K562 (cell line): ENCODE measurements around the gene CAMK2G. TPM values are rescaled to one million over a fixed set of nuclear protein-coding genes. Genes with fewer than 3 reads are reported as not detected.
A peak's percentile ranks its signal among the peaks of the same experiment; 100 is the strongest.

Experiments used
- ATF3 ChIP-seq, 2 experiments: fragments of 450-650 bp in 1 of 2; sonication (generic) in 1 of 2; formaldehyde crosslinking in 1 of 2; IDR thresholded peaks in 1 of 2; conservative IDR thresholded peaks in 1 of 2; 2 replicates each; pipeline versions ENCODE4 v1.6.1 to v1.8.1; 2016 to 2023; ENCODE audit warnings: mild to moderate bottlenecking in 2 of 2, moderate library complexity in 2 of 2, inconsistent platforms in 1 of 2, missing genetic modification reagents in 1 of 2
- CEBPB ChIP-seq: fragments of 450-650 bp; IDR thresholded peaks from 2 replicates; pipeline ENCODE4 v1.6.1; 2016; ENCODE audit warnings: missing genetic modification characterization, missing compliant biosample characterization
- DMBX1 ChIP-seq: fragments of 250-450 bp; sonication (Bioruptor Pico); IDR thresholded peaks from 2 replicates; pipeline ENCODE4 v1.8.0; 2022; ENCODE audit warnings: inconsistent platforms, mild to moderate bottlenecking, moderate library complexity, borderline replicate concordance
- E2F1 ChIP-seq: sonication (generic); formaldehyde crosslinking; IDR thresholded peaks from 2 replicates; pipeline ENCODE4 v1.8.1; 2023; ENCODE audit warnings: mild to moderate bottlenecking, missing genetic modification reagents, moderate library complexity
- EP300 ChIP-seq: IDR thresholded peaks from 2 replicates; pipeline ENCODE4 v1.6.1; 2012; ENCODE audit warnings: low read length, improper control_type of control experiment
- HBP1 ChIP-seq: fragments of 450-650 bp; formaldehyde crosslinking; IDR thresholded peaks from 2 replicates; pipeline ENCODE4 v1.4.0; 2022; ENCODE audit warnings: missing genetic modification characterization
- HDAC3 ChIP-seq: fragments of 450-650 bp; IDR thresholded peaks from 2 replicates; pipeline ENCODE4 v1.6.1; 2018; ENCODE audit warnings: borderline replicate concordance, mild to moderate bottlenecking, moderate library complexity; ENCODE audit not compliant: partially characterized antibody
- HNRNPK ChIP-seq: fragments of 200-400 bp; formaldehyde crosslinking; IDR thresholded peaks from one replicate; pipeline ENCODE4 v1.6.1; 2018; ENCODE audit warnings: mild to moderate bottlenecking, low read depth, low read length; ENCODE audit not compliant: poor library complexity, severe bottlenecking
- IRF9 ChIP-seq: fragments of 450-650 bp; IDR thresholded peaks from 2 replicates; pipeline ENCODE4 v1.6.1; 2016; ENCODE audit warnings: missing biosample characterization, missing genetic modification characterization
- MAFG ChIP-seq: fragments of 450-650 bp; conservative IDR thresholded peaks from 2 replicates; pipeline ENCODE4 v1.6.1; 2016; ENCODE audit warnings: missing genetic modification characterization, missing compliant biosample characterization
- MTA2 ChIP-seq: fragments of 450-650 bp; IDR thresholded peaks from 2 replicates; pipeline ENCODE4 v1.6.1; 2016; ENCODE audit warnings: low read depth
- PCBP1 ChIP-seq: fragments of 200-400 bp; formaldehyde crosslinking; IDR thresholded peaks from 2 replicates; pipeline ENCODE4 v1.6.1; 2018; ENCODE audit warnings: mild to moderate bottlenecking, low read depth, low read length; ENCODE audit not compliant: poor library complexity, severe bottlenecking
- POLR2G ChIP-seq: fragments of 200-400 bp; formaldehyde crosslinking; IDR thresholded peaks from 2 replicates; pipeline ENCODE4 v1.6.1; 2017; ENCODE audit warnings: low read depth, mild to moderate bottlenecking, antibody characterized with exemption, low read length, moderate library complexity
- POLR3A ChIP-seq: IDR thresholded peaks from 2 replicates; pipeline ENCODE4 v1.6.1; 2011; ENCODE audit warnings: borderline replicate concordance, mild to moderate bottlenecking, moderate library complexity; ENCODE audit not compliant: insufficient read length, insufficient read depth; ENCODE audit errors: extremely low read depth
- RFX5 ChIP-seq: IDR thresholded peaks from 2 replicates; pipeline ENCODE4 v1.6.1; 2011; ENCODE audit warnings: low read depth, mild to moderate bottlenecking, improper control_type of control experiment, low read length
- RNF2 ChIP-seq: sonication (generic); IDR thresholded peaks from 2 replicates; pipeline ENCODE4 v1.6.1; 2016
- SNIP1 ChIP-seq: fragments of 450-650 bp; IDR thresholded peaks from 2 replicates; pipeline ENCODE4 v1.7.1; 2017; ENCODE audit warnings: low read depth, mild to moderate bottlenecking
- ZBTB49 ChIP-seq: sonication (generic); formaldehyde crosslinking; IDR thresholded peaks from 2 replicates; pipeline ENCODE4 v1.8.0; 2022; ENCODE audit warnings: missing genetic modification reagents, mild to moderate bottlenecking, borderline replicate concordance
- ZFP30 ChIP-seq: fragments of 250-450 bp; sonication (Bioruptor Pico); IDR thresholded peaks from 2 replicates; pipeline ENCODE4 v1.8.0; 2022; ENCODE audit warnings: moderate library complexity, mild to moderate bottlenecking, inconsistent platforms, borderline replicate concordance
- ZNF23 ChIP-seq: fragments of 250-450 bp; sonication (Bioruptor Pico); IDR thresholded peaks from 2 replicates; pipeline ENCODE4 v1.4.0; 2020; ENCODE audit warnings: mild to moderate bottlenecking
- ZNF511 ChIP-seq: sonication (generic); formaldehyde crosslinking; IDR thresholded peaks from 2 replicates; pipeline ENCODE4 v1.8.0; 2022; ENCODE audit warnings: mild to moderate bottlenecking, missing genetic modification reagents
- polyA plus RNA-seq, 8 experiments: library from polyadenylated mRNA; depleted of rRNA in 4 of 8; stranded (reverse) in 5 of 8; unstranded in 3 of 8; fragments of >200 nt; fragmentation: Nextera tagmentation in 2 of 8; fragmentation: Illumina TruSeq in 1 of 8; extraction: Ambion mirVana in 2 of 8; extraction: Trizol in 1 of 8; gene quantifications; 2 replicates each; pipeline versions ENCODE4 v1.2.1 to v1.2.3, GENCODE V29; 2011 to 2014; ENCODE audit warnings: inconsistent platforms in 1 of 8, missing spikeins in 1 of 8
- total RNA-seq, 7 experiments: library from RNA; depleted of rRNA in 6 of 7; stranded (reverse); fragments of >200 nt in 6 of 7; fragmentation: Illumina TruSeq in 2 of 7; extraction: Trizol in 2 of 7; gene quantifications; 2 replicates each; pipeline versions ENCODE4 v1.2.1 to v1.2.3, GENCODE V29; 2011 to 2021; ENCODE audit warnings: low replicate concordance in 1 of 7

CAMK2G gene
- total and polyA plus RNA-seq, 9 of the 15 experiments (the other 6 are each of a cell fraction or from before 2014, with no cell fraction given) = 9.0 to 37.9 (median 32.6) TPM

- TF ChIP-seq EP300 (no peak), DMBX1 (0 out of 2 replicates have a peak, but pooled peaks have one; percentile 22), ZFP30 (no peak), RNF2 (no peak), ZNF511 (CRISPR knock-in tag) (no peak), HDAC3 (no peak), IRF9 (tag) (no peak), POLR3A (no peak), ZBTB49 (no peak), MAFG (no peak), ZNF23 (CRISPR knock-in tag) (no peak), HNRNPK (no peak), E2F1 (CRISPR knock-in tag) (no peak), MTA2 (no peak), RFX5 (no peak), CEBPB (tag) (peak; percentile 57; the same call in 1 of the 2 replicates), SNIP1 (0 out of 2 replicates have a peak, but pooled peaks have one; percentile 0), PCBP1 (no peak), HBP1 (CRISPR knock-in tag) (peak; percentile 50; the same call in 1 of the 2 replicates), ATF3 (IDR thresholded peaks at IDR 0.05) (peak; percentile 75), ATF3 (CRISPR knock-in tag; conservative IDR thresholded peaks at IDR 0.05) (no peak), POLR2G (no peak)
Measured at GRCh38 chr10:73810358-73810734, 64.0 kb downstream of the CAMK2G start (continued).
